ENCODE data around the gene KCP.

GRCh38 chr7:128843938-128844621 lies 66.4 kb downstream of the KCP start:
- TF ChIP-seq EZH2 (IDR thresholded peaks at IDR 0.05): no peak
- no peak for TF ChIP-seq POLR2AphosphoS5 (IDR thresholded peaks at IDR 0.05; ENCODE audit: borderline replicate concordance, low read depth, low read length)
